ENCODE results near the gene DCAF11. TPM values are rescaled to one million over a fixed set of nuclear protein-coding genes. Genes with fewer than 3 reads are reported as not detected.

The DCAF11 gene
- total and polyA plus RNA-seq, 2 of the 13 experiments (the other 11 are each of a cell fraction or from before 2014, with no cell fraction given), result 150 to 257 TPM

- TF ChIP-seq, protein P1, sequence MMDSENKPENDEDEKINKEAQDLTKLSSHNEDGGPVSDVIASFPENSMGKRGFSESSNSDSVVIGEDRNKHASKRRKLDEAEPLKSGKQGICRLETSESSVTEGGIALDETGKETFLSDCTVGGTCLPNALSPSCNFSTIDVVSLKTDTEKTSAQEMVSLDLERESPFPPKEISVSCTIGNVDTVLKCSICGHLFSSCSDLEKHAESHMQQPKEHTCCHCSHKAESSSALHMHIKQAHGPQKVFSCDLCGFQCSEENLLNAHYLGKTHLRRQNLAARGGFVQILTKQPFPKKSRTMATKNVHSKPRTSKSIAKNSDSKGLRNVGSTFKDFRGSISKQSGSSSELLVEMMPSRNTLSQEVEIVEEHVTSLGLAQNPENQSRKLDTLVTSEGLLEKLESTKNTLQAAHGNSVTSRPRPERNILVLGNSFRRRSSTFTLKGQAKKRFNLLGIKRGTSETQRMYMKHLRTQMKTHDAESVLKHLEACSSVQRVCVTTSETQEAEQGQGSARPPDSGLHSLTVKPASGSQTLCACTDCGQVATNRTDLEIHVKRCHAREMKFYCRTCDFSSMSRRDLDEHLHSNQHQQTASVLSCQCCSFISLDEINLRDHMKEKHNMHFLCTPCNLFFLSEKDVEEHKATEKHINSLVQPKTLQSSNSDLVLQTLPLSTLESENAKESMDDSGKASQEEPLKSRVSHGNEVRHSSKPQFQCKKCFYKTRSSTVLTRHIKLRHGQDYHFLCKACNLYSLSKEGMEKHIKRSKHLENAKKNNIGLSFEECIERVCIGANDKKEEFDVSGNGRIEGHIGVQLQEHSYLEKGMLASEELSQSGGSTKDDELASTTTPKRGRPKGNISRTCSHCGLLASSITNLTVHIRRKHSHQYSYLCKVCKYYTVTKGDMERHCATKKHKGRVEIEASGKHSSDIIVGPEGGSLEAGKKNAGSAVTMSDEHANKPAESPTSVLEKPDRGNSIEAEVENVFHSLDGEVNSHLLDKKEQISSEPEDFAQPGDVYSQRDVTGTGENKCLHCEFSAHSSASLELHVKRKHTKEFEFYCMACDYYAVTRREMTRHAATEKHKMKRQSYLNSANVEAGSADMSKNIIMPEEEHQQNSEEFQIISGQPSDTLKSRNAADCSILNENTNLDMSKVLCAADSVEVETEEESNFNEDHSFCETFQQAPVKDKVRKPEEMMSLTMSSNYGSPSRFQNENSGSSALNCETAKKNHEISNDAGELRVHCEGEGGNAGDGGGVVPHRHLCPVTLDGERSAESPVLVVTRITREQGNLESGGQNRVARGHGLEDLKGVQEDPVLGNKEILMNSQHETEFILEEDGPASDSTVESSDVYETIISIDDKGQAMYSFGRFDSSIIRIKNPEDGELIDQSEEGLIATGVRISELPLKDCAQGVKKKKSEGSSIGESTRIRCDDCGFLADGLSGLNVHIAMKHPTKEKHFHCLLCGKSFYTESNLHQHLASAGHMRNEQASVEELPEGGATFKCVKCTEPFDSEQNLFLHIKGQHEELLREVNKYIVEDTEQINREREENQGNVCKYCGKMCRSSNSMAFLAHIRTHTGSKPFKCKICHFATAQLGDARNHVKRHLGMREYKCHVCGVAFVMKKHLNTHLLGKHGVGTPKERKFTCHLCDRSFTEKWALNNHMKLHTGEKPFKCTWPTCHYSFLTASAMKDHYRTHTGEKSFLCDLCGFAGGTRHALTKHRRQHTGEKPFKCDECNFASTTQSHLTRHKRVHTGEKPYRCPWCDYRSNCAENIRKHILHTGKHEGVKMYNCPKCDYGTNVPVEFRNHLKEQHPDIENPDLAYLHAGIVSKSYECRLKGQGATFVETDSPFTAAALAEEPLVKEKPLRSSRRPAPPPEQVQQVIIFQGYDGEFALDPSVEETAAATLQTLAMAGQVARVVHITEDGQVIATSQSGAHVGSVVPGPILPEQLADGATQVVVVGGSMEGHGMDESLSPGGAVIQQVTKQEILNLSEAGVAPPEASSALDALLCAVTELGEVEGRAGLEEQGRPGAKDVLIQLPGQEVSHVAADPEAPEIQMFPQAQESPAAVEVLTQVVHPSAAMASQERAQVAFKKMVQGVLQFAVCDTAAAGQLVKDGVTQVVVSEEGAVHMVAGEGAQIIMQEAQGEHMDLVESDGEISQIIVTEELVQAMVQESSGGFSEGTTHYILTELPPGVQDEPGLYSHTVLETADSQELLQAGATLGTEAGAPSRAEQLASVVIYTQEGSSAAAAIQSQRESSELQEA (CRISPR knock-in tag; IDR thresholded peaks at IDR 0.05; ENCODE audit: not compliant biosample characterization), result peak; percentile 79
- TF ChIP-seq LCORL (IDR thresholded peaks at IDR 0.05), result no peak
- TF ChIP-seq LCORL (CRISPR knock-in tag; IDR thresholded peaks at IDR 0.05), result no peak
- TF ChIP-seq SMC3 (IDR thresholded peaks at IDR 0.05; ENCODE audit: low read length), result no peak
- no peak for TF ChIP-seq HOXA7 (CRISPR knock-in tag; IDR thresholded peaks at IDR 0.05)
- TF ChIP-seq ZNF430 (CRISPR knock-in tag; IDR thresholded peaks at IDR 0.05), result no peak
- TF ChIP-seq HOXA3 (CRISPR knock-in tag; IDR thresholded peaks at IDR 0.05), result peak; percentile 73; the same call in 1 of the 2 replicates
- TF ChIP-seq HMG20B (CRISPR knock-in tag; conservative IDR thresholded peaks at IDR 0.05), result no peak; the same call in 1 of the 2 replicates
- peak; percentile 18; the same call in 1 of the 2 replicates for TF ChIP-seq TMF1 (CRISPR knock-in tag; IDR thresholded peaks at IDR 0.05; ENCODE audit: low read depth)
- TF ChIP-seq, protein P2, sequence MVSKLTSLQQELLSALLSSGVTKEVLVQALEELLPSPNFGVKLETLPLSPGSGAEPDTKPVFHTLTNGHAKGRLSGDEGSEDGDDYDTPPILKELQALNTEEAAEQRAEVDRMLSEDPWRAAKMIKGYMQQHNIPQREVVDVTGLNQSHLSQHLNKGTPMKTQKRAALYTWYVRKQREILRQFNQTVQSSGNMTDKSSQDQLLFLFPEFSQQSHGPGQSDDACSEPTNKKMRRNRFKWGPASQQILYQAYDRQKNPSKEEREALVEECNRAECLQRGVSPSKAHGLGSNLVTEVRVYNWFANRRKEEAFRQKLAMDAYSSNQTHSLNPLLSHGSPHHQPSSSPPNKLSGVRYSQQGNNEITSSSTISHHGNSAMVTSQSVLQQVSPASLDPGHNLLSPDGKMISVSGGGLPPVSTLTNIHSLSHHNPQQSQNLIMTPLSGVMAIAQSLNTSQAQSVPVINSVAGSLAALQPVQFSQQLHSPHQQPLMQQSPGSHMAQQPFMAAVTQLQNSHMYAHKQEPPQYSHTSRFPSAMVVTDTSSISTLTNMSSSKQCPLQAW (CRISPR knock-in tag; IDR thresholded peaks at IDR 0.05), result no peak
- TF ChIP-seq HNRNPUL1 (IDR thresholded peaks at IDR 0.05; ENCODE audit: low read depth, low read length), result no peak
- TF ChIP-seq ZNF614 (CRISPR knock-in tag; IDR thresholded peaks at IDR 0.05; ENCODE audit: borderline replicate concordance), result peak; percentile 81; the same call in 1 of the 2 replicates
- peak; percentile 9; the same call in 1 of the 2 replicates for TF ChIP-seq YEATS2 (CRISPR knock-in tag; IDR thresholded peaks at IDR 0.05; ENCODE audit: borderline replicate concordance)
- TF ChIP-seq ZUFSP (CRISPR knock-in tag; IDR thresholded peaks at IDR 0.05; ENCODE audit: borderline replicate concordance), result no peak
- TF ChIP-seq PRPF4 (IDR thresholded peaks at IDR 0.05; ENCODE audit: low read depth, low read length, poor library complexity, severe bottlenecking), result no peak
- TF ChIP-seq ZNF256 (CRISPR knock-in tag; conservative IDR thresholded peaks at IDR 0.05), result no peak
- TF ChIP-seq NFKB2 (CRISPR knock-in tag; IDR thresholded peaks at IDR 0.05; ENCODE audit: borderline replicate concordance), result peak; percentile 83; the same call in 1 of the 2 replicates
- TF ChIP-seq ZSCAN21 (CRISPR knock-in tag; IDR thresholded peaks at IDR 0.05; ENCODE audit: borderline replicate concordance), result no peak; the same call in 1 of the 2 replicates
Observed at GRCh38 chr14:24146453-24146977, 31.9 kb downstream of the DCAF11 start, which contains the start of gene PSME2 (continued).
